GM21423 (cell line): Measurements from ENCODE around the gene GHRHR.

ENCODE experiments used
- ATAC-seq: cut with Tn5 transposase; IDR thresholded peaks from one replicate; pipeline ENCODE4 v1.9.1; 2021; ENCODE audit warnings: mild to moderate bottlenecking, moderate library complexity; ENCODE audit not compliant: unreplicated experiment

GHRHR gene

DNA sequence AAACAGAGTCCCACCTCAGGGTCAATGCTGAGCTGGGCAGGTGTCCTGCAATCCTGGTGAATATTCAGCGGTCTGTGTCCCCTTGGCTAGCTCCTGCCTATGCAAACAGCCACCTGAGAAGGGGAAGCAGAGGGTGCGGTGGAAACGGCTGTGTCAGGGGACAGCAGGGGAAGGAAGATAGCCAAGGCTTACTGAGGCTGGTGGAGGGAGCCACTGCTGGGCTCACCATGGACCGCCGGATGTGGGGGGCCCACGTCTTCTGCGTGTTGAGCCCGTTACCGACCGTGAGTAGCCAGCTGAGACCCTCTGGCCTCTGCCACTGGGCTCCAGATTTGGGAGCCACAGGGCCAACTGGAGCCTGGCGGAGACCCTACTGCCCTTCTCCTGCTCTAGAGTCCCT lies at the start of gene GHRHR:
GHRHR (plus strand) TSS at position 112 of the 400 bp plus-strand sequence; CDS start at position 228, 116 bp downstream.
- ATAC-seq, result no peak

- no peak for ATAC-seq
Observed at GRCh38 chr7:30914596-30914995, 49.2 kb upstream of the GHRHR start.

- ATAC-seq, result no peak
Observed at GRCh38 chr7:30915005-30915601, 48.6 kb upstream of the GHRHR start.

DNA sequence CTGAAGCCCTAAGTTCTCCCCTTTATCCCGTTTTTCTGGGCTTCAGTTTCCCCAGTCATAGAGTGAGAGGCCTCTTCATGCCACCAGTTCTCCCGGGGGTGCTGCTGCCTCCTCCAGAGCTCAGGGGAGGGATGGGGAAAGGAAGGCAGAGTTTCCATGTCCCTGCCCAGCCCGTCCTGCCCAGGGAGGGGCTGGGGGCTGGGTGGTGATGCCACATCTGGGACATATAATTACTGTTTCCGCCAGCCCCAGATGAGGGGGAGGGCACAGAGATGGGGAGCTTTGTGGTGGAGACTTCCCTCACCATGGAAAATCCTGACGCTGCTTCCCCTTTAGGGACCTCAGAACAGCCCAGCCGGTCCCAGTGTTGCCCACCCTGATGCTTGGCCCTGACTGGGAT lies 48.0 kb upstream of the GHRHR start:
- no peak for ATAC-seq

- ATAC-seq, result no peak
Observed at GRCh38 chr7:30916255-30916654, 47.5 kb upstream of the GHRHR start.

DNA sequence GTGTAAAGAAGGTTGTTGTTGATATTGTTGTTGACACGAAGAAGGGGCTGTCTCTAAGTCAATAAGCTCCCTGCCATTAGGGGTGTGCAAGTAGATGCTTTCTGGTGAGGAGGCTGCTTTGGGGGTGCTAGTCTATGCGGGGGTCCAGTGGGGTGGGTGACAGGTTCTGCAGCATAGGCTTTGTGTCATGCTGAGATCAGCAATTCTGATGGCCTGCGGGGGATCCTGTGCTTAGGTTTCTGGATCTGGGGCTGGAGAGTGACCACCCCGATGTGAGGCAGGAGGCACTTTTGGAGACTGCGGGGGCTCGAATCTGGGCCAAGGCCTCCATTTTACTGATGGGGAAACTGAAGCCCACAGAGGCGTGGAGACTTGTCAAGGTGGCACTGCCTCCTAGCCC lies 47.0 kb upstream of the GHRHR start:
- no peak for ATAC-seq

DNA sequence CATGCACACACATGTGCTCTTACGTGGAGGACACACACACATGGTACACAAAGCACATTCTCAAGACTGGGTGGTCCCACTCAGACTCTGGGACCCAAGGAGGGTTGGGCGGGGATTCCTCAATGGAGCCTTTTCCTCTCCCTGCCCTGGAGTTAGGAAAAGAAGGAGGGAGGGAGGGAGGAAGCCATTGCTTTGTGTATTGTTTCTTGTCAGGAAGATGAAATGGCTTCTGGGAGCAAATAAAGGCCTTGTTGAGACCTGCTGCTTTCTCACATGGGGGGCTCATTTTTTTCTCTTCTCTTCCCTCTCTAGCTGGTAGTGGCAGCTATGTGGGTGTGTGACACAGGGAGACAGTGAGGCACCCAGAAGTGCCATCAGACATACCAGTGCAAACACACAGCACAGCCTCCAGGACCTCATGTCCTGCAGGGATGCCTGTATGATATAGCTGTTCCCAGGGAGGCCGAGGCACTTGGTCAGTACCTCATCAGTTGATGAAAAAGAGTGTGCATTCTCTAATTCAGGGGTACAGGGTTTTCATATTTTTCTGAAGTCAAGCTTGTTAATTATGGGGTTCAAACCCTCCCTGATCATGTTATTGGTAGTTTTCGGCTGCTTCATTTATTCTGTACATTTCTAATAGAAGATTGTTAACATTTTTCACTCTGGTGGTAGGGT lies 46.4 kb upstream of the GHRHR start:
- no peak for ATAC-seq

- ATAC-seq, result no peak
Observed at GRCh38 chr7:30918676-30919075, 45.1 kb upstream of the GHRHR start.

GRCh38 chr7:30920021-30920583 lies 43.7 kb upstream of the GHRHR start:
- ATAC-seq, result no peak

GRCh38 chr7:30920584-30921539 lies 42.9 kb upstream of the GHRHR start:
- no peak for ATAC-seq

DNA sequence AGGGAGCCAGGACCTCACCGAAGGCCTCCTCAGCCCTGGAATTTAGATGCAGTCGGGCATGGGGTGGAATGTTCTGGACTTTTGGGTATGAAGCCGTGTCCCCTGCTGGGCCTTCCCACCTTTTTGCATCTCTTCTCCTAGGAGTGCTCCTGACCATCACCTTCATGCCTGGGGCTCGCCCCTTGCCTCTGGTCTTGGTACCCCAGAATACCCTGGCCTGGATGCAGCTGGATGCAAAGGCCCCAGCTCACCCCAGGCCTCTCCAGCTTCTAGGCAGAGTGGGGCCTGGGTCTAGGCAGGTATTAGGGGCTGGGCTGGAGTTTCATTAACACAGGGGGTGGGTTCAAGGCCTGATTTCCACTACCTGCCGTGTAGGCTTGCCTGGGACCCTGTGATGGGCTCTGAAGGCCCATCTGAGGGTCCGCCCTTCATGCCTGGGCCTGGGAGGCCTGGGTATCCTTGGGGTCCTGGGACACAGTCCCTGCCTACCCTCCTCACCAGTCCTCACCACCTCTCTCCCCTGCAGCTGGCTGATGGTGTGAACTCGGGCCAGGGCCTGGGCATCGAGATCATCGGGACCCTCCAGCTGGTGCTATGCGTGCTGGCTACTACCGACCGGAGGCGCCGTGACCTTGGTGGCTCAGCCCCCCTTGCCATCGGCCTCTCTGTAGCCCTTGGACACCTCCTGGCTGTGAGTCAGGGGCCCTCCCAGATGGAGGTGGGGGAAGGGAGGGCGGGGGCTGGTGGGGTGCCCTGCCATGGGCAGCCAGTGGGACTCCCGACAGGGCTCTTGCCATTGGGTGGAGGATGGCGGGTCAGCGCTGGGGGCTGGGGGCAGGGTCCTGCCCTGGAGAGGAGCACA lies 42.0 kb upstream of the GHRHR start:
- ATAC-seq, result no peak

DNA sequence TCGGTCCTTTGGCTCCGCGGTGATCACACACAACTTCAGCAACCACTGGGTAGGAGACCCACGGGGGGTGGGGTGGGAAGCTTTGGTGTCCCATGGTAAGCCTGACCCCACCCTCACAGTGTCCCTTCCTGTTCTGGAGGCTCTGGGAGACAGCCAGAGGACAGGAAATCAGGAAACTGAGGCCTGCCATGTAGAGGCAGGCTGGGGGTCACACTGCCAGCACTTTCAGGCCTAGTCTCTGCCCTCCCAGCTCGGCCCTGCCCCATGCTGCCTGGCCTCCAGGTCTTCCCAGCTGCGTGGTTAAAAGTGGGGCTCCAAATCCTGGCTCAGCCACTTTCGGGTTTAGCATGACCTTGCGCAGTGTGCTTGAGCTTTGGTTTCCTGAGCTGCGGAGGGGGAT lies 41.2 kb upstream of the GHRHR start:
- ATAC-seq, result no peak

GRCh38 chr7:30923009-30923773 lies 40.6 kb upstream of the GHRHR start:
- no peak for ATAC-seq

GRCh38 chr7:30923774-30924413 lies 39.9 kb upstream of the GHRHR start:
- ATAC-seq, result no peak

GRCh38 chr7:30924624-30925023 lies 39.1 kb upstream of the GHRHR start:
- no peak for ATAC-seq

DNA sequence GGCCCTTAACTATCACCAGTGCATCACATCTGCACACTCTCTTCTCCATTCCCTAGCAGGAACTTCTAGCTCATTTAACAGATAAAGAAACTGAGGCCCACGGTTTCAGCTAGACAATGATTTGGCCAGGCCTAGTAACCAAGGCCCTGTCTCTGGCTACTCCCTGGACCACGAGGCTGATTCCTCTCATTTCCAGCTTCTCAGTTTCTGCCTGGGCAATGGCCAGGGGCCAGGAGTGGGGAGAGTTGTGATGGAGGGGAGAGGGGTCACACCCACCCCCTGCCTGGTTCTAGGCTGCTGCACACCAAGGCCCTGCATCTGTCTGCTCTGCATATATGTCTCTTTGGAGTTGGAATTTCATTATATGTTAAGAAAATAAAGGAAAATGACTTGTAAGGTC lies 38.6 kb upstream of the GHRHR start:
- no peak for ATAC-seq

GRCh38 chr7:30925913-30926312 lies 37.8 kb upstream of the GHRHR start:
- ATAC-seq, result no peak

DNA sequence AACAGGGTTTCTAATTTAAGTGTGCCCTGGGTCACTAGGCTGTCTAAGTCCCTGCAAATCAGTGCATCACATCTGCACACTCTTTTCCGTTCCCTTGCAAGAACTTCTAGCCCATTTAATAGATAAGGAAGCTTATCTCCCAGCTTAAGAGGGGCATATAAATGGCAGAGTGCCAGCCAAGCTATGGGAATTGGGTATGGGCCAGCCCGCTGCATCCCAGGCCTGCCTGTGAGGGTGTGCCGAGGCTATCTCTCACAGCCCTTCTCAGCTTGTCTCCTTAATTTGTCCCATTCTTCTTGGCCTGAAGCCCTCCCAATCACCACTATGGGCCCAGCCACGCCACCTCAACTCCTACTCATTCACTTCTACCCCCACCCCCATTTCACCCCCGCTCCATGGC lies 37.4 kb upstream of the GHRHR start:
- no peak for ATAC-seq

DNA sequence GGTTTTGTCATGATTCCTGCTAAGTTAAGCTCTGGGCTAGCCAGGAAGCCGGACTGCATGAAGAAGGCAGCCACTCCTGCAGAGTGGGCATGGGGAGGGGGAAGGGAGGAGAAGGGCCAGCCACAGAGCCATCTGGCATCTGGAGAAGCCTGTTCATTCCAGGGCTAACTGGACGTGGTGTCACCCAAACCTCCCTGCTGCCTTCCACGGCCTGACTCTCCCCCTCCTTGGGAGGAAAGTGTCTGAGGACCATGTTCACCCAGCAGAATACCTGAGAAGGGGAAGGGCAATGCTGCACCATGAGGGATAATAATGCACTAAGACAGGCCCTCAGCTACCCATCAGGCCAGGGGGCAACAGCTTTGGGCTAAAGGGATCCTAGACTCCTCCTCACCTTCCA lies 36.7 kb upstream of the GHRHR start:
- no peak for ATAC-seq
